ENCODE results near the gene JAG1.

JAG1 gene

GRCh38 chr20:10663756-10664155, 10.0 kb downstream of the JAG1 start:
- peak overlapping the region in 1 of 2 donors; percentile 17 for H3K4me3 ChIP-seq
- intact Hi-C loops (cut with DNase I; ENCODE audit: low total_unique reads), result loop anchor here (5.0 kb wide), 1 partner anchor 106 kb away; no protein-coding TSS in a partner anchor
- DNase-seq, result no peak
- H3K36me3 ChIP-seq, result peaks cover 38 to 50% (median 42%) of the 10 kb centered on the region in 3 donors
- H3K27ac ChIP-seq, result peak overlapping the region; percentile 99
- no peaks in the 10 kb centered on the region for H3K9me3 ChIP-seq
- peaks cover 0 to 100% (median 90%) of the 10 kb centered on the region in 4 donors for H3K4me1 ChIP-seq
- H3K27me3 ChIP-seq, result no peaks in the 10 kb centered on the region
- TF ChIP-seq, protein P1, sequence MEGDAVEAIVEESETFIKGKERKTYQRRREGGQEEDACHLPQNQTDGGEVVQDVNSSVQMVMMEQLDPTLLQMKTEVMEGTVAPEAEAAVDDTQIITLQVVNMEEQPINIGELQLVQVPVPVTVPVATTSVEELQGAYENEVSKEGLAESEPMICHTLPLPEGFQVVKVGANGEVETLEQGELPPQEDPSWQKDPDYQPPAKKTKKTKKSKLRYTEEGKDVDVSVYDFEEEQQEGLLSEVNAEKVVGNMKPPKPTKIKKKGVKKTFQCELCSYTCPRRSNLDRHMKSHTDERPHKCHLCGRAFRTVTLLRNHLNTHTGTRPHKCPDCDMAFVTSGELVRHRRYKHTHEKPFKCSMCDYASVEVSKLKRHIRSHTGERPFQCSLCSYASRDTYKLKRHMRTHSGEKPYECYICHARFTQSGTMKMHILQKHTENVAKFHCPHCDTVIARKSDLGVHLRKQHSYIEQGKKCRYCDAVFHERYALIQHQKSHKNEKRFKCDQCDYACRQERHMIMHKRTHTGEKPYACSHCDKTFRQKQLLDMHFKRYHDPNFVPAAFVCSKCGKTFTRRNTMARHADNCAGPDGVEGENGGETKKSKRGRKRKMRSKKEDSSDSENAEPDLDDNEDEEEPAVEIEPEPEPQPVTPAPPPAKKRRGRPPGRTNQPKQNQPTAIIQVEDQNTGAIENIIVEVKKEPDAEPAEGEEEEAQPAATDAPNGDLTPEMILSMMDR (IDR thresholded peaks at IDR 0.05), result no peak

DNA sequence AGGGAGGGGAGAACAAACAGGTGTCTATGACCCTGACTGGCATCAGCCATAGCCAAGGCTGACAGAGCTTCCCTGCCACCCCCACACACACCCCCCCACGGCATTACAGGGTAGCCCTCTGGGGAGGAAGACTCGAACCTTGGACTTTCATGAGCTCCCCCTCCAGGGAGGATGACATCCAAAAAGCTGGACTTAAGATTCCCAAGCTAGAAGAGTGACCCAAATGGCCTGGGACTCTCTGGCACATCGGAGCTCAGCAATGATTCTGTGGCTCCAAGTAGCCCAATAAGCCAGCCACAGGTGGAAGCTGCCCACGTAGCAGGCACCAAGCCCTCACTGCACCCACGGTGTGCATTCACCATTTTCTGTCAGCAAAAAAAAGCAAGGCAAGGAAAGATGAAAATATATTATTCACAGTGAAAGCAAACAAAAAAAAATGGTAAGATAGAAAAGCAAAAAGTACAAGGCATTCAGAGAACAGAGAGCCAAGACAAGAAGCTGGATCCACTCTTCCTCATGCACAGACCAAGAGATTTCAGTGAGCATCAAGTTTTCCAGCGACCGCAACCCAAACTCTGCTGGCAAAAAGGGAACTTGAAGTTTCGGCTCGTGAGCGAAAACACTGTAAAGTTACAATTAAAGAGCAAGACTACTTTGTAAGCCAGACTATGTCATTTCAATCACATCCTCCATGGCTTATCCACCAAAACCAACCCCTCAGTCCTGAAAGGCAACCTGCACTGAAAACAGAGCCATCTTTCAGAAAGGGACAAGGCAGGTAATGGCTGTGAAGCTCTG, 10.9 kb downstream of the JAG1 start:
- Histone ChIP-seq H3K27ac (peak overlapping the region; percentile 99), H3K36me3 (peaks cover 39 to 50% (median 40%) of the 10 kb centered on the region in 3 donors), H3K9me3 (no peaks in the 10 kb centered on the region), H3K27me3 (no peaks in the 10 kb centered on the region), H3K4me3 (peak overlapping the region; percentile 1 to 17), H3K4me1 (peaks cover 0 to 100% (median 89%) of the 10 kb centered on the region in 4 donors)
- intact Hi-C loops (cut with DNase I; ENCODE audit: low total_unique reads), result loop anchor here (5.0 kb wide), 1 partner anchor 106 kb away; no protein-coding TSS in a partner anchor
- TF ChIP-seq, protein P1 (IDR thresholded peaks at IDR 0.05), result no peak
- no peak for DNase-seq

DNA sequence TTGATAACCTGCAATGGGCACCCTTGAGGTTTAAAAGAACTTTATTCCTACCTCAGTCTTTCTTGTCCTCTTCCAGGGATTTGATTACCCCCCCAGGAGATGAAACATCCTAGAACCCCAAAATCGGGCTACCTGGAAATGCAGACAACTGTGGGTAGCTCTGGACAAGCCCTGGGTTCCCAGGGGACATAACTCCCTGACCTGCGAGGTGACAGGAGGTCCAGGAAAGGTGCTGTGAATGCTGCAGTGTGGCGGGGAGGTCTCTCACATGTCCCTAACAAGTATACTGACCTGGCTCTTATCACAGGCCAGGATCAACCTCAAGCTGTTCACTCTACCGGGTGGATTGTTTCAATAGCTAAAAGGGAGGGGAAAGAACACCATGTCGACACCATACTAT, 11.6 kb downstream of the JAG1 start:
- Histone ChIP-seq H3K9me3 (no peaks in the 10 kb centered on the region), H3K36me3 (peaks cover 43 to 52% (median 46%) of the 10 kb centered on the region in 3 donors), H3K27me3 (no peaks in the 10 kb centered on the region), H3K4me1 (peaks cover 0 to 100% (median 85%) of the 10 kb centered on the region in 4 donors), H3K4me3 (no peak overlapping the region), H3K27ac (peak overlapping the region; percentile 99)
- TF ChIP-seq, protein P1 (IDR thresholded peaks at IDR 0.05), result no peak
- no peak for DNase-seq
- intact Hi-C loops (cut with DNase I; ENCODE audit: low total_unique reads), result loop anchor here (5.0 kb wide), 1 partner anchor 105 kb away; no protein-coding TSS in a partner anchor

- no peak for DNase-seq
- TF ChIP-seq, protein P1 (IDR thresholded peaks at IDR 0.05), result no peak
- Histone ChIP-seq H3K4me1 (peaks cover 0 to 100% (median 83%) of the 10 kb centered on the region in 4 donors), H3K27ac (peak overlapping the region; percentile 99), H3K27me3 (no peaks in the 10 kb centered on the region), H3K36me3 (peaks cover 51 to 61% (median 53%) of the 10 kb centered on the region in 3 donors), H3K9me3 (no peaks in the 10 kb centered on the region), H3K4me3 (peak overlapping the region in 1 of 2 donors; percentile 31)
- intact Hi-C loops (cut with DNase I; ENCODE audit: low total_unique reads), result loop anchor here (5.0 kb wide), 1 partner anchor 104 kb away; no protein-coding TSS in a partner anchor
Measured at GRCh38 chr20:10661261-10661660, 12.5 kb downstream of the JAG1 start.

DNA sequence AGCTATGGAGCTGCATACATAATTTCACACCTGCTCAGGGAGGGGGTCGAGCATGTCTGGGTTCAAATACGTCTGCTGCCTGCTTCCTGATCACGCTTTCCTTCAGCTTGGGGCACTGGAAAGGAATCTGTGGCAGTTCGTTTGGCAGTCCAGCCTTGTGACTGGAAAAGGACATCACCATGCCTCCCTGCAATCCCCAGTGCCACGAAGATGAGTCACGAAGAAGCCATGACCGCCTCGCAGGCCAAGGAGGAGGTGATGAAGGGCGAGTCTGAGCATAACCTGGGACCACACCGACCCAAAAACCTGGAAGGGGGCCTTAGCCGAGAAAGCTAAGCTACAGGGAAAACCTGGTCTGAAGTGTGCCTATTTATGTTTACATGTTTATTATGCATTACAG, 13.1 kb downstream of the JAG1 start:
- Histone ChIP-seq H3K4me1 (peaks cover 0 to 100% (median 84%) of the 10 kb centered on the region in 4 donors), H3K4me3 (peak overlapping the region in 1 of 2 donors; percentile 31), H3K27ac (peak overlapping the region; percentile 99), H3K27me3 (no peaks in the 10 kb centered on the region), H3K9me3 (no peaks in the 10 kb centered on the region), H3K36me3 (peaks cover 56 to 67% (median 59%) of the 10 kb centered on the region in 3 donors)
- TF ChIP-seq, protein P1 (IDR thresholded peaks at IDR 0.05), result no peak
- intact Hi-C loops (cut with DNase I; ENCODE audit: low total_unique reads), result loop anchor here (5.0 kb wide), 1 partner anchor 103 kb away; no protein-coding TSS in a partner anchor
- peak; percentile 65 to 87 for DNase-seq
